Activated gamma-delta T cell (primary cell): Measurements from ENCODE around the gene SRC.
"Not testable (repeated sequence)": the region's sequence is repeated elsewhere in the genome, so short reads cannot be mapped to it uniquely, and the experiment has no call there.

ENCODE experiments used
- DNase-seq: peaks from one replicate; lab custom pipeline; 2025; lab: John Stamatoyannopoulos, UW

SRC gene

DNA sequence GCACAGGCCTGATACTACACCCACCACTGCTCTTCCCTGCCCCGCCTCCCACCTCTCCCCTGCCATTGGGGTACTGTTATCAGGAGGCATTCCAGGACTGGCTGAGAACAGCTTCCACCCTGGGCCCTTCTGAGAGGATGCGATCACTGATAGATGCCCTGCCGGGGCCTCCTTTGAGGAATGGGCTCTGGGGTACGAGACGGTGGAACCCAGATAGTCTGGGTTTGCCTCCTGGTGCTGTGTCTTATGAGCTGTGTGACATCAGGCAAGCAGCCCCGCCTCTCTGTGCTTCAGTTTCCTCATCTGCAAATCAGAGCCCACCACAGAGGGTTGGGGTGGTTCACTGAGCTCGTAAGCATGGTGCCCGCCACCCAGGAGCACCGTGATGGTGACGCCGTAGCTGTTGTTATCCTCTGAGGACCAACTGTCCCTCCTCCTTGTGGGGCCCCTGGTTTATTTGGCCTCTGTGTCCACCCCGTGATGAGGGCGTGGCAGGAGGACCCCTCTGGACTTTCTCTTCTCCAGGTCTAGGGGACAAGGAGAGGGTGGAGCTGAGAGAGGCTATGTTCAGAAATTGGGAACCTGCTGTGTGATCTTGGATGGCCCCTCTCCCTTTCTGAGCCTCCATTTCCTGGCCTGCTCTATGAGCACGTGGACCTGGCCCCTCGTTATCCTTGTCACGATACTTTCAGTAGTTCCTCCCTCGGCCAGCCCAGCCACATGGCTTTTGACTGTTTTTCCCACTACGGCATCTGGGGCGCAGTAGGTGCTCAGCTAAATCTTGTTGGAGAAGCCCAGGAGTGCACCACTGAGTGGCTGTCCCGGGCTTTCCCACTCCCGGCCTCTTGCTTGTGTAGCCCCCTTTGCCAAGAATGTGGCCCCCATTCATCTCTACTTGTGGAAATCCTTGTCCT lies 18.3 kb downstream of the SRC start:
- DNase-seq, result no peak

DNA sequence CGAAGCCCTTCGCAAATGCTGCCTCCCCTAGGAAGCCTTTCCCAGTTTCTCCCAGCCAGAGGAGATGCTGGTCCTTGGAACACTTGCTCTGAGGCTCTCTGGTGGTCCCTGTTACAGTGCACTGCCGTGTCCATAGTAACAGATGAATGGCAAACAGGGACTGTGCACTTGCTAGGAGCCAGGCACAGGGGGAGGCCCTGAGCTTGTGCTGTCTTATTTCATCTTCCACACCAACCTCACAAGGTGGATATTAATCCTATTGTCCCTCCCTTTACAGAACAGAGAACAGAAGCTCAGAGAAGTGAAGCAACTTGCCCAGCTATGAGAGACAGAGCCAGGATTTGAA lies 19.0 kb downstream of the SRC start:
- DNase-seq, result no peak

- no peak for DNase-seq
Observed at GRCh38 chr20:37365760-37366638, 20.1 kb downstream of the SRC start.

GRCh38 chr20:37366743-37367142 lies 20.8 kb downstream of the SRC start:
- DNase-seq, result no peak

- DNase-seq, result no peak
Observed at GRCh38 chr20:37369846-37370245, 23.9 kb downstream of the SRC start.

- DNase-seq, result not testable (repeated sequence)
Observed at GRCh38 chr20:37371845-37372244, 25.9 kb downstream of the SRC start.

DNA sequence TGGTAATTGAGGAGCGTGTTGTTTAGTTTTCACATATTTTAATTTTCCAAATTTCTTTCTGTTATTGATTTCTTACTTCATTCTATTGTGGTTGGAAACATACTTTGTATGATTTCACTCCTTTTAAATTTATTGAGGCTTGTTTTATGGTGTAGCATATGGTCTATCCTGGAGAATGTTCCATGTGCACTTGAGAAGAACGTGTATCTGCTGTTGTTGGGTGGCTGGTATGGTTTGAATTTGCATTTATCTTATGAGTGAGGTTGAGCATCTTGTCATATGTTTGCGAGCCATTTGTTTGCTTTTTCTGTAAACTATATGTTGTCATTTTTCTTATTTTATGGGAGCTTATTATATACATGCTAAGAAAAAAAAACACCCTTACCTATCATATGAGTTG lies 26.5 kb downstream of the SRC start:
- DNase-seq, result no peak

GRCh38 chr20:37373020-37373598 lies 27.2 kb downstream of the SRC start:
- no peak for DNase-seq

DNA sequence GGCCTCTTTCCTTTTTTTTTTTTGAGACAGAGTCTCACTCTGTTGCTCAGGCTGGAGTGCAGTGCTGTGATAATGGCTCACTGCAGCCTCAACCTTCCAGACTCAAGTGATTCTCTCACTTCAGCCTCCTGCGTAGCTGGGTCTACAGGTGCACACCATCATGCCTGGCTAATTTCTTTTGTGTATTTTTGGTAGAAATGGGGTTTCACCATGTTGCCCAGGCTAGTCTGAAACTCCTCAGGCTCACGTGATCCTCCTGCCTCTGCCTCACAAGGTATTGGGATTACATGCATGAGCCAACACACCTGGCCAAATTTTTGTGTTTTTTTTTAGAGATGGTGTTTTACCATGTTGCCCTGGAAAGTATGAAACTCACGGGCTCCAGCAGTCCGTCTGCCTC lies 29.3 kb downstream of the SRC start:
- DNase-seq, result no peak

GRCh38 chr20:37376324-37376723 lies 30.4 kb downstream of the SRC start:
- DNase-seq, result no peak

- DNase-seq, result no peak
Observed at GRCh38 chr20:37376791-37377190, 30.9 kb downstream of the SRC start.

DNA sequence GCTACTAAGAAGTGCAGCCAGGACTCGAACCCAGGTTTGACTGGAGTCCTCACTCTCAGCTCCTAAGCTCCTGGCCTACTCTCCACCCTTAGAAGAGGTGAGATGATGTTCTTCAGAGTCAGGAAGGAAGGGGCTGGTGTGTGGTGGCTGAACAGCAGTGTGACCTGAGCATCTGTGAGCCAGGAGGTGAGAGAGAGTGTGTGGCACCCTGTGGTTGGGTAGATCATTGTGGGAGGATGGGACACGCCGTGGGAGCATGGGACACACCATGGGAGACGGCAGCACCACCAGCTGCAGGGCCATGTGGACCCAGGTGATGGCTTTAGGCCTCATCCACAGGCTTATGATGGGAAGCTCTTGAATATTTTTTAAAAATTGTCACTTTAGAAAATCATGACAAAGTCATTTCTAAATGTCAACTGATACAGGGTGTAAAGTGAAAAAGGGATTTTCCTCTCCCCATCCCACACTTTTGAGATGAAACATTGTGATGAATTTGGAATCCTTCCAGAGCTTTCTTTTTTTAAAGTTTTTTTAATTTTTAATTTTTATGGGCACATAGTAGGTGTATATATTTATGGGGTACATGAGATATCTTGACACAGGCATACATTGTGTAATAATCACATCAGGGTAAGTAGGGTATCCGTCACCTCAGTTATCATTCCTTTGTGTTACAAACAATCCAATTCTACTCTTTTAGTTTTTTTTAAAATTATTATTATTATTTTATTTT lies 31.6 kb downstream of the SRC start:
- DNase-seq, result no peak

DNA sequence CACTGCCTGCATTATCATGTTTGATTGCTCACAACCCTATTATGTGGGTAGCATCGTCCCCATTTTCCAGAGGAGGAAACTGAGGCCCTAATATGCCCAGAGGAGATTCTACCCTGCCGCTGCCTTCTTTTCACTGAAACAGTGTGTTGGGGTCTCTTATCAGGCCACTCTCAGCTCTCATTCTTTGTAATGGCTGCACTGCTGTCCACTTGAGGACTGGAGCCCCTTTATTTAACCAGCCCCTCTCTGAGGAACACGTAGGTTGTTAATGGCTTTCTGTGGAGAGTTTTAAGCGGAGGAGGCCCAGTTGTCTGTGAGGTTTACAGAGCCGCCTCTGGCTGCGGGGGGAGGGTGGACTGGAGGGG lies 32.5 kb downstream of the SRC start:
- DNase-seq, result no peak

- DNase-seq, result no peak
Observed at GRCh38 chr20:37378785-37379598, 33.1 kb downstream of the SRC start.

DNA sequence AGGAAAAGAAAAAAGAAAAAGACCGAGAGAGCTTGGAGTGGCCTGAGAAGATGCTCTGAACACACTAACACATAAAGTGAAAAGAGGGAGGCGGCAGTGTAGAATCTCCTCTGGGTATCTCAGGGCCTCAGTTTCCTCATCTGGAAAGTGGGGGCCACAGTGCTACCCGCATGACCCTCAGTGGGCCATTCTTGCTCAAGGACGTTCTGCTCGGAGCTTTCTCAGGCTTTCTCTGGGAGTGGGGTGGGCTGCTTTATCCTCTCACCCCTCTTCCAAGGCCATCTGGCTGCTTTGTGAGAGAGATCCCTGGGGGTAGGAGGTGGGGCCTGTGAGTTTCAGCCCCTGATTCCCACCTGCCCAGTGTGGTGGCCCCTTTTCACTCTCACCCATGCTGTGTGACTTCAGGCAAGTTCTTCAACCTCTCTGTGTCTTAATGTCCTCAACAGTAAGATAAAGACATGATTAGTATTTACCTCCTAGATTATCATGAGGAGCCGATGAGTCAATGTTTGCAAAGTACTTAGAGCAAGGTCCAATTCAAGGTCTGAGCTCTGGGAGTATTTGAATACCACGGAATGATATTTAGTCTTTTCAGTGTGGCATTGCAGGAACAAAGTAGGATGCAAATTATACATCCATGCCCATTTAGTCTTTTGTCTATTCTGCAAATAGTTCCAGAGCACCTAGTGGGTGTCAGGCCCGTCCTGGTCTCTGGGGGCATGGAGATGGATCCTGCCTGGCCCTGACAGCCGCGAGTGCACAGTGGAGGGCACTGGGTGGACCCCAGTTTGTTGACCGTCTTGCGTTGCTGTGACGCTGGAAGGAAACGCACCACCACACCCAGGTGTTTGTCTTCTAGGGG lies 34.3 kb downstream of the SRC start:
- no peak for DNase-seq

GRCh38 chr20:37380864-37381579 lies 35.1 kb downstream of the SRC start:
- no peak for DNase-seq

DNA sequence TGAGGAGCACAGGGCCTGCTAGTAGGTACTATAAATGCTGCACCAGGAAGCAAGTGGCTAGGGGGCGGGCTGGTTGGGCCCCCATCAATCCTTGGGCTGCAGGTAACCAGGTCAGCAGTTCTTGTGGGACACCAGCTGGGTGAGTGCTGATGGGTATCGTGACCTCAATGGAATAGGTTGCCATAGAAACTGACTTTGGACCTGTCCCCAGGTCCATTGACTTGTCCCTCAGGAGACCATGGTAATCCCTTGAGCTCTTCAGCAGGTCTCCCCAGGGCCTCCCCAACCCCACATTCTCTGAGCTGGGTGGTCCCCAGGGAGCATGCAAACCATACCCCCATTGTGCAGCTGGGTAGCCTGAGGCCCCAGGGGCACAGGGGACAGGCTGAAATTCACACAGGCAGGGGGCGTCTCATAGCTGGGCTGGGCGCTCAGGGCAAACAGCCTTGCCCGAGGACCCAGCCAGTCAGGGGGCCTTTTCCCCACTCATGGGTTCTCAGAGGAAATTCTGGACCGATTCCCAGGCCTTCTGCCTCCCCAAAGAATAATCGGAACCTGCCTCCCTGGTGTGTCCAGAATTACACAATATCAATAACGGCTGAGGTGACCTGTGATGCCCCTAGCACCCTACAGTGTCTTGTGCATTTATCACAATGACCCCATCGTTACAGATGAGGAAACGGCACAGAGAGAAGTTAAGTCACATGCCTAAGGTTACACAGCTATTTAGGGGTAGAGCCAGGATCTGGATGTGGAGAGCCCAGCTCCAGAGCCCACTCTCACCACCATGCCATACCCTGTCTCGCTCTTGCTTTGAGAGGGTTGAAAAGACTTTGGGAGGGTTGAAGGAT lies 35.9 kb downstream of the SRC start:
- no peak for DNase-seq

- no peak for DNase-seq
Observed at GRCh38 chr20:37382482-37383120, 36.7 kb downstream of the SRC start.
